ENCODE measurements around the gene DNAJC3.
"Not testable (repeated sequence)": the region's sequence is repeated elsewhere in the genome, so short reads cannot be mapped to it uniquely, and the experiment has no call there.

DNA sequence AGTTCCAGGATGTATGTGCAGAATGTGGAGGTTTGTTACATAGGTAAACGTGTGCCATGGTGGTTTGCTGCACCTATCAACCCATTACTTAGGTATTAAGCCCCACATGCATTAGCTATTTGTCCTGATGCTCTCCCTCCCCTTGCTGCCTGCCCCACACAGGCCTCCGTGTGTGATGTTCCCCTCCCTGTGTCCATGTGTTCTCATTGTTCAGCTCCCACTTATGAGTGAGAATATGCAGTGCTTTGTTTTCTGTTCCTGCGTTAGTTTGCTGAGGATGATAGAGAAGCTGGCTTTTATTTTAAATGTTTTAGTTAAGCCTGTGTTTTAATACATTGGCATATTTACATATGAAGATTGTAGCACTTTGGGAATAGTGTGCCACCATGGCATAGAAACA is 85.7 kb downstream of the DNAJC3 start:
- not testable (repeated sequence) for TF ChIP-seq CTCF (IDR thresholded peaks at IDR 0.05; ENCODE audit: insufficient read depth, low read length, poor library complexity, severe bottlenecking); EZH2phosphoT487 (conservative IDR thresholded peaks at IDR 0.05; ENCODE audit: low read length)
